OCI-LY3 (cell line): ENCODE results near the gene GDI1.

Experiments
- H2AFZ ChIP-seq: fragments of 200-600, 300-600 bp; shearing (Covaris generic); 2 replicates; pipeline ENCODE4 v1.6.0; 2014; ENCODE audit warnings: antibody characterized with exemption, low read depth, low read length
- H3K27ac ChIP-seq: fragments of 200-600, 300-600 bp; sonication (generic); 2 replicates; pipeline ENCODE4 v1.5.1; 2014; ENCODE audit warnings: mild to moderate bottlenecking, low read length, moderate library complexity, mixed read lengths
- H3K27me3 ChIP-seq: fragments of 200-600, 300-600 bp; sonication (generic); 2 replicates; pipeline ENCODE4 v1.6.1; 2014; ENCODE audit warnings: low read depth, low read length, mixed read lengths
- H3K36me3 ChIP-seq: fragments of 200-600, 300-600 bp; sonication (generic); replicated peaks from 2 replicates; pipeline ENCODE3; 2014; ENCODE audit warnings: low read depth, low read length, mixed read lengths
- H3K4me1 ChIP-seq: fragments of 300-600, 200-600 bp; sonication (generic); 2 replicates; pipeline ENCODE4 v1.6.1; 2014; ENCODE audit warnings: low read length, mixed read lengths
- H3K4me2 ChIP-seq: fragments of 200-600, 300-600 bp; sonication (generic); 2 replicates; pipeline ENCODE4 v1.6.1; 2014; ENCODE audit warnings: low read length, mixed read lengths
- H3K4me3 ChIP-seq: fragments of 300-600, 200-600 bp; sonication (generic); 2 replicates; pipeline ENCODE4 v1.5.1; 2014; ENCODE audit warnings: antibody characterized with exemption, mild to moderate bottlenecking, low read length, moderate library complexity
- H3K79me2 ChIP-seq: fragments of 300-600, 200-600 bp; shearing (Covaris generic); 2 replicates; pipeline ENCODE4 v1.6.1; 2014; ENCODE audit warnings: mild to moderate bottlenecking, low read length, mixed read lengths
- H3K9ac ChIP-seq: fragments of 300-600, 200-600 bp; shearing (Covaris generic); 2 replicates; pipeline ENCODE4 v1.6.0; 2014; ENCODE audit warnings: mild to moderate bottlenecking, low read length, moderate library complexity
- H3K9me3 ChIP-seq: fragments of 200-600, 300-600 bp; shearing (Covaris generic); 2 replicates; pipeline ENCODE4 v1.6.1; 2014; ENCODE audit warnings: low read length, mixed read lengths; ENCODE audit not compliant: insufficient read depth
- H4K20me1 ChIP-seq: fragments of 200-600, 300-600 bp; sonication (generic); 2 replicates; pipeline ENCODE4 v1.6.1; 2016; ENCODE audit warnings: low read length, mixed read lengths; ENCODE audit not compliant: insufficient read depth
- CTCF ChIP-seq: fragments of 200-600, 300-600 bp; sonication (generic); IDR thresholded peaks from 2 replicates; pipeline ENCODE4 v1.5.1; 2014; ENCODE audit warnings: antibody characterized with exemption, low read length, low read depth
- EZH2phosphoT487 ChIP-seq: fragments of 200-600 bp; shearing (Covaris generic); IDR thresholded peaks from 2 replicates; pipeline ENCODE4 v1.6.1; 2018; ENCODE audit warnings: antibody characterized with exemption, mixed run types, low read depth

Gene GDI1

GRCh38 chrX:154450312-154450711 lies 13.4 kb downstream of the GDI1 start:
- no peaks in the 10 kb centered on the region for H4K20me1 ChIP-seq
- TF ChIP-seq CTCF (no peak), EZH2phosphoT487 (no peak)

GRCh38 chrX:154452823-154453222 lies 15.9 kb downstream of the GDI1 start:
- H3K4me1 ChIP-seq: peaks cover 4% of the 10 kb centered on the region
- H2AFZ ChIP-seq: no peak overlapping the region
- no peaks in the 10 kb centered on the region for H3K9me3 ChIP-seq
- peaks cover 4% of the 10 kb centered on the region for H3K36me3 ChIP-seq
- no peaks in the 10 kb centered on the region for H3K79me2 ChIP-seq
- TF ChIP-seq CTCF (no peak), EZH2phosphoT487 (no peak)
- H3K27ac ChIP-seq: no peak overlapping the region
- no peaks in the 10 kb centered on the region for H4K20me1 ChIP-seq
- H3K4me3 ChIP-seq: no peak overlapping the region
- no peak overlapping the region for H3K4me2 ChIP-seq
- no peaks in the 10 kb centered on the region for H3K27me3 ChIP-seq
- H3K9ac ChIP-seq: no peak overlapping the region

More at GRCh38 chrX:154450312-154450711, 13.4 kb downstream of the GDI1 start:
- H3K9me3 ChIP-seq: no peaks in the 10 kb centered on the region
- no peak overlapping the region for H3K4me2 ChIP-seq
- H3K4me3 ChIP-seq: no peak overlapping the region
- peaks cover under 1% of the 10 kb centered on the region; the same call in 1 of the 2 replicates for H3K79me2 ChIP-seq
- H3K27ac ChIP-seq: no peak overlapping the region
- H3K36me3 ChIP-seq: peaks cover 4% of the 10 kb centered on the region
- no peaks in the 10 kb centered on the region for H3K27me3 ChIP-seq
- H3K9ac ChIP-seq: no peak overlapping the region
- H2AFZ ChIP-seq: no peak overlapping the region
- no peaks in the 10 kb centered on the region for H3K4me1 ChIP-seq

GRCh38 chrX:154457491-154458115 lies 20.6 kb downstream of the GDI1 start:
- Histone ChIP-seq H3K4me2 (peak overlapping the region; percentile 75), H3K79me2 (peaks cover 14% of the 10 kb centered on the region; the same call in 1 of the 2 replicates), H3K9ac (peak overlapping the region; percentile 80; the same call in 1 of the 2 replicates), H3K4me3 (peak overlapping the region; percentile 82), H3K27me3 (no peaks in the 10 kb centered on the region), H3K27ac (no peak overlapping the region), H2AFZ (peak overlapping the region; percentile 71), H3K36me3 (no peaks in the 10 kb centered on the region), H3K9me3 (no peaks in the 10 kb centered on the region), H4K20me1 (peaks cover 5% of the 10 kb centered on the region; the same call in 1 of the 2 replicates), H3K4me1 (peaks cover 9% of the 10 kb centered on the region)
- TF ChIP-seq EZH2phosphoT487 (no peak), CTCF (no peak)

DNA sequence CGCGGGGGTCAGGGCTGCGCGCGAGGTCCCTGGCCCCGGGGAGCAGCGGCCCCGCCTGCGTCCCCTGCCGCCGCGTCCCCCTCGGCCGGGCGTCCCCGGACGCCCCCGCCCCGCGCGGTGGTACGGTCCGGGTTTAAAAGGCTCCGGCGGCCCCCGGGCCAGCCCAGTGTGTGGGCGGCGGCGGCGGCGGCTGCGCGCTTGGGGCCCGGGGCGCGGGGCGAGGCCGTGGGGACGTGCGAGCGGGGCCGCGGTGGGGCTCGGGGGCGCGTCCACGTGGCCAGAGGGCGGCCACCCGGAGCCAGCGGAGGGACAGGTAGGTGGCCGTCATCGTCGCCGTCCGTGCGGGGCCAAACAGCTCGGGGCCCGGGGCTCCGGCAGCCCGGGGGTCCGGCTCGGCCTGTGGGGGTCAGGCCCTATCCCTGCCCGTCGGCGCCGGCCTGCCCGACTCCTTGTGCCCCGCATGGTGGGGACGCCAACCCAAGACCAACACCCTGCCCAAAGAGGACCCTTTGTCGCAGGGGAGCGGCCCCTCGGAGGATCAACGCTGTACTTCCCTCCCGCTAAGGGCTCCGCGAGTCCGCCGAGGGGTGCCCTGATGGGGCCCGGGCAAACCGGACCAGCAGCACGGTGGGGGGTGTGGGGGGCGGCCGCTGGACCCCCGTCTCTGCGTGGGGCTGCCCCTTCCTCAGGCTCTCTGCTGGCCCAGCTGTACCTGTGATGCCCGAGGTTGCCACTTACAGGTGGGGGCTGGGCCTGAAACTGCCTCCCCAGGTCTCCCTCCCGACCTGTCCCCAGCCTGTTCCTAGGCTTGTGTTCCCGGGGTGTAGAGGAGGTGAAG lies 21.4 kb downstream of the GDI1 start, which contains the start of gene PLXNA3:
Gene PLXNA3 (plus strand): TSS at position 166 of the 838 bp plus-strand sequence. CDS start 1,903 bp downstream, outside the sequence.
- peak within 1 kb of the TSS; percentile 88 for H3K4me2 ChIP-seq
- peak within 1 kb of the TSS; percentile 71 for H2AFZ ChIP-seq
- H4K20me1 ChIP-seq: peaks cover 5% of the 10 kb centered on the region; the same call in 1 of the 2 replicates
- no peaks in the 10 kb centered on the region for H3K27me3 ChIP-seq
- H3K27ac ChIP-seq: no peak within 1 kb of the TSS; the same call in 1 of the 2 replicates
- peak within 1 kb of the TSS; percentile 82 for H3K4me3 ChIP-seq
- H3K79me2 ChIP-seq: peaks cover 14% of the 10 kb centered on the region; the same call in 1 of the 2 replicates
- H3K9me3 ChIP-seq: no peaks in the 10 kb centered on the region
- peaks cover 9% of the 10 kb centered on the region for H3K4me1 ChIP-seq
- TF ChIP-seq CTCF: no peak
- TF ChIP-seq EZH2phosphoT487: no peak
- no peaks in the 10 kb centered on the region for H3K36me3 ChIP-seq
- H3K9ac ChIP-seq: peak within 1 kb of the TSS; percentile 80
